Esophagus muscularis mucosa (tissue), 4 donors: Measurements from ENCODE around the gene PPM1F. TPM values are rescaled to one million over a fixed set of nuclear protein-coding genes. Genes with fewer than 3 reads are reported as not detected.
A peak's percentile ranks its signal among the peaks of the same experiment; 100 is the strongest.

Experiments used
- DNase-seq: peaks from one replicate; pipeline ENCODE4 v3.0.0-alpha.2; 2017; ENCODE audit errors: extremely low spot score
- H3K27ac ChIP-seq, 4 donors: fragments of 200-600 bp; sonication (generic); replicated peaks in 1 of 4; 1 replicate in 3 of 4; 2 replicates in 1 of 4; pipeline ENCODE4 v1.5.1; 2016 to 2019; ENCODE audit warnings: mild to moderate bottlenecking in 1 of 4
- H3K27me3 ChIP-seq, 4 donors: fragments of 200-600 bp; sonication (generic); one replicate each; pipeline versions ENCODE4 v1.5.1 to v1.6.0; 2016 to 2019
- H3K36me3 ChIP-seq, 4 donors: fragments of 200-600 bp; sonication (generic); one replicate each; pipeline ENCODE4 v1.5.1; 2016 to 2019
- H3K4me1 ChIP-seq, 4 donors: fragments of 200-600 bp; sonication (generic); one replicate each; pipeline ENCODE4 v1.5.1; 2016 to 2019
- H3K4me3 ChIP-seq, 4 donors: fragments of 200-600 bp; sonication (generic); 1 replicate in 2 of 4; 2 replicates in 2 of 4; pipeline ENCODE4 v1.5.1; 2016 to 2019; ENCODE audit warnings: mild to moderate bottlenecking in 4 of 4, moderate library complexity in 1 of 4
- H3K9me3 ChIP-seq, 4 donors: fragments of 200-600 bp; sonication (generic); 1 replicate in 3 of 4; 2 replicates in 1 of 4; pipeline ENCODE4 v1.5.1; 2016 to 2019
- EP300 ChIP-seq: sonication (generic); formaldehyde crosslinking; IDR thresholded peaks from one replicate; pipeline ENCODE4 v1.6.1; 2017; ENCODE audit warnings: antibody characterized with exemption
- POLR2A ChIP-seq: fragments of 450-650 bp; IDR thresholded peaks from one replicate; pipeline ENCODE4 v1.6.1; 2017; ENCODE audit warnings: antibody characterized with exemption, moderate library complexity, mild to moderate bottlenecking, low read depth
- POLR2AphosphoS5 ChIP-seq, 2 donors: sonication (generic); formaldehyde crosslinking; IDR thresholded peaks; one replicate each; pipeline ENCODE4 v1.6.1; 2017; ENCODE audit warnings: antibody characterized with exemption in 2 of 2
- WGBS: methylation state at CpG from one replicate; pipeline ENCODE4 v1.1.5; 2018; 5-methylcytosine and 5-hydroxymethylcytosine counted together
- intact Hi-C: fragments of 100-400 bp; cut with DNase I; formaldehyde crosslinking; loops from one replicate; pipeline ENCODE4 v1.15.1; 2023
- total RNA-seq, 4 donors: library from RNA; depleted of rRNA; stranded (reverse); fragments of >200 nt; gene quantifications; one replicate each; pipeline versions ENCODE4 v1.1.0 to v1.2.1, GENCODE V29; 2016
- TF ChIP-seq, protein P1 (sequence below), 3 experiments: fragments of 200-600 bp in 2 of 3; fragments of 450-650 bp in 1 of 3; sonication (generic) in 2 of 3; IDR thresholded peaks; one replicate each; pipeline ENCODE4 v1.5.1; 2017 to 2019; ENCODE audit warnings: antibody characterized with exemption in 3 of 3, mild to moderate bottlenecking in 2 of 3, moderate library complexity in 1 of 3

The PPM1F gene
- total RNA-seq, 4 donors from 2014 or later: 30.3 to 88.5 (median 74.1) TPM

DNA sequence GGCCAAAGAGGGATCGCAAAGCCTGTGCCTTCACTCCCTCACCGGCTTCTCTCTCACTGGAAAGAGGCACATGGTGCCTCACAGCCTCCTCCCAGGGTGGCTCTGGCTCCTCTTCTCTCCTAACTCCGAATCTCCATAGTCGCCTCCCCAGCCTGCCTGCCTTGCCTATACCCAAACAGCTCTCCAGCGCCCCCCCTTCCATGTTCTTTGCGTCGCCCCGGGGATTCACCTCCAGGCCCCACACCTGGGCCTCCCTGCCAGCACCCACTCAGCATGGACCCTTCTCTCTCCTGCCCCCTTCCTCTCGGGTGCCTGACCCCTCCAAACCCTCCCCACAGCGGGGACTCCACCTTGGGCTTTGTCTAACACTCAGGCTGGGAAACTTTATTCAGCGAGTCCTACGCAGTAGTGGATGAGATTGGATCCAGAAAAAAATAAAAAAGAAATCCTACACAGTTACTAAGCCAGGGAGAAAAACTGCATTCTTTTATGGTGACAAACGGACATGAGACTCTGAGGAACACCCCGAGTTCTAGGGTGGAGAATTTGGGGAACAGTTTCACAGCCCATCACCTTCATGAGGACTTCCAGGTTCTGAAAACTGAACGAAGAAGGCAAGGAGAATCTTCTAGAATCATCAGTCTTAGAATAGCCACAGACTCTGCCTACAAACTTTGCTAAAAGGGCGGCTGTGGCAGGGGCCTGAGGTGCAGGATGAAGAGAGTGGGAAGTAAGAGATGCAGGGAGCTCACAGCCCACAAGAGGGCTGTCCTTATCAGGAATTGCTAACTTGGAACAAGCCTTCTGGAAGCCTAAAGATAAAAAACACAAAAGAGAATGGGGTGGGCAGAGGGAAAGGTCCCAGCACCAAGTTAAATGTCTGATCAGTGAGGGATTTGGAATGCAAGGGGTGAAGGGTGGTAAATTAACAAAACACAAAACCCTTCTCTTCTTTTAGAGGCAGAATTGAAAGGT lies 5.3 kb downstream of the PPM1F start:
- 64% methylated on average over 16 of the region's 16 CpGs for WGBS
- no peaks in the 10 kb centered on the region for H3K27me3 ChIP-seq
- peaks cover 79 to 97% (median 91%) of the 10 kb centered on the region in 4 donors for H3K4me1 ChIP-seq
- intact Hi-C loops: no loop called here
- no peak for TF ChIP-seq EP300
- TF ChIP-seq POLR2A: no peak
- TF ChIP-seq, protein P1, sequence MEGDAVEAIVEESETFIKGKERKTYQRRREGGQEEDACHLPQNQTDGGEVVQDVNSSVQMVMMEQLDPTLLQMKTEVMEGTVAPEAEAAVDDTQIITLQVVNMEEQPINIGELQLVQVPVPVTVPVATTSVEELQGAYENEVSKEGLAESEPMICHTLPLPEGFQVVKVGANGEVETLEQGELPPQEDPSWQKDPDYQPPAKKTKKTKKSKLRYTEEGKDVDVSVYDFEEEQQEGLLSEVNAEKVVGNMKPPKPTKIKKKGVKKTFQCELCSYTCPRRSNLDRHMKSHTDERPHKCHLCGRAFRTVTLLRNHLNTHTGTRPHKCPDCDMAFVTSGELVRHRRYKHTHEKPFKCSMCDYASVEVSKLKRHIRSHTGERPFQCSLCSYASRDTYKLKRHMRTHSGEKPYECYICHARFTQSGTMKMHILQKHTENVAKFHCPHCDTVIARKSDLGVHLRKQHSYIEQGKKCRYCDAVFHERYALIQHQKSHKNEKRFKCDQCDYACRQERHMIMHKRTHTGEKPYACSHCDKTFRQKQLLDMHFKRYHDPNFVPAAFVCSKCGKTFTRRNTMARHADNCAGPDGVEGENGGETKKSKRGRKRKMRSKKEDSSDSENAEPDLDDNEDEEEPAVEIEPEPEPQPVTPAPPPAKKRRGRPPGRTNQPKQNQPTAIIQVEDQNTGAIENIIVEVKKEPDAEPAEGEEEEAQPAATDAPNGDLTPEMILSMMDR (IDR thresholded peaks at IDR 0.05): peak; percentile 38 to 53 (median 51)
- TF ChIP-seq POLR2AphosphoS5 (IDR thresholded peaks at IDR 0.05): peak in 1 of 2 donors; percentile 12
- no peaks in the 10 kb centered on the region for H3K9me3 ChIP-seq
- no peak for DNase-seq
- no peak overlapping the region for H3K4me3 ChIP-seq
- peak overlapping the region; percentile 69 to 98 (median 74) for H3K27ac ChIP-seq
- H3K36me3 ChIP-seq: peaks cover 13 to 30% (median 25%) of the 10 kb centered on the region in 4 donors

DNA sequence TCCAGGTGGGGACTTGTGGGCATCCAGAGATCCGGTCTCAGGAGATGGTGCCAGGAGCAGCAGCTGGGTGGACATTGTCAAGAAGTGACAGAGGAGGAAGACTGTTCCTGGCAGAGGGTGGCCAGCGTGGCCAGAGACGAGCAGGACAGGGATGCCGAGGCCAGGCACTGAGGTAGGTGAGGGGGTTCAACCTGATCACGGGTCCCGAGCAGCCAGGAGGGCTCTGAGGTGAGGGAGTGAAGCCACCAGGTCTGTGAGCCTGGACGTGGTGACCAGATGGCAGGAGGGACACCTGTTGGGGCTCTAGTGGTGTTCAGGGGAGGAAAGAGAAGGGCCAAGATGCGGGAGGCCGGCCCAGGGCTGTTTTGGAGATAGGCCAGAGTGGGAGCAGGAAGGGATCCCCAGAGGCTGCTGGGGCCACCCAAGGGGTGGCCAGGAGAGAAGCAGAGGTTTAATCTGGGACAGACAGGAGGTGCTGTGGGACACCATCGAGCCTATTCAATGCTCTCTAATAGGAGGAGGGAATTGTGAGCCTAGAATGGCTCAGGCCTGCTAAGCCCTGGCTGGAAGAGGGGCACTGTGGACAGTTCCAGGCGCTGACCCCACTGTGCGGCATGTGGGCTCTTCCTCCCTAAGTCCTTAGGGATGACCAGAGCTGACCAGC lies 6.3 kb downstream of the PPM1F start:
- intact Hi-C loops: no loop called here
- Histone ChIP-seq H3K27ac (peak overlapping the region; percentile 69 to 98 (median 74)), H3K36me3 (peaks cover 13 to 34% (median 25%) of the 10 kb centered on the region in 4 donors), H3K9me3 (no peaks in the 10 kb centered on the region), H3K4me1 (peaks cover 82 to 97% (median 92%) of the 10 kb centered on the region in 4 donors), H3K4me3 (no peak overlapping the region), H3K27me3 (no peaks in the 10 kb centered on the region)
- no peak for DNase-seq
- 81% methylated on average over 10 of the region's 12 CpGs for WGBS
- TF ChIP-seq POLR2A (no peak), POLR2AphosphoS5 (IDR thresholded peaks at IDR 0.05) (no peak), EP300 (no peak)
- TF ChIP-seq, protein P1 (IDR thresholded peaks at IDR 0.05): no peak

DNA sequence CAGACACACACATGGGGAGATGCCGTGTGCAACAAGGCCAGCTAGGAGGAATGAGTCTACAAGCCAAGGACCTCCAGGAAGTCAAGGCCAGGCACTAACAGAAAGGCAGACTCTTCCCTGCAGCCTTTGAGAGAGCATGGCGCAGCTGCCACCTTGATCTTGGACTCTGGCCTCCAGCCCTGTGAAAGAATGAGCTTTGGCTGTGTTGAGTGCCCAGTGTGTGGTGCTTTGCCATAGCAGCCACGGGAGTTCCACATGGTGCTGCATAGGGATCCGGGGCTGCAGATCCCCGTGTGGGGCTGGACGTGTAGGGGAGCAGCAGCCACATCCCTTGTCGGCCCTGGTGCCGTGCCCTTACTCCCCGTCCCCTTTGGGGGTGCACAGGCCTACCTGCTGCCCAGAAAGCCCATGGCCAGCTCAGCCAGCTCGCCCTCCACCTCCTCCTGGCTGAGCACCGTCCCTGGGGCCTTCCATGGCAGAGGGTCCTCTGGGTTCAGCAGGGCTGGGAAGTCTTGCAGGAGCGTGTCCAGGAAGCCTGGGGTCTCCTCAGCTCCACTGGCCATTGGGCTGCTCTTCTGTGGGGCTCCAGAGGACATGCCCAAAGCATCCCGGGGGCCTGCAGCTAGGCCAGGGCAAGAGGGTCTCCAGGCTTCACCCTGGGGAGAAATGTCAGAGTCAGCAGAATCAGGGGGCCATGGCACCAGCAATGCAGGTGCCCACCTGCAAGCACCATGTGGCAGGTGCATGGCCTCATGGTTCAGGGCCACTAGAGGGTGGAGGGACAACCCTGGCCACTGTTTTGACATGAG lies 7.0 kb downstream of the PPM1F start:
- intact Hi-C loops: no loop called here
- Histone ChIP-seq H3K27me3 (no peaks in the 10 kb centered on the region), H3K4me3 (no peak overlapping the region), H3K4me1 (peaks cover 84 to 98% (median 92%) of the 10 kb centered on the region in 4 donors), H3K9me3 (no peaks in the 10 kb centered on the region), H3K36me3 (peaks cover 13 to 37% (median 31%) of the 10 kb centered on the region in 4 donors), H3K27ac (peak overlapping the region; percentile 69 to 98 (median 85))
- TF ChIP-seq POLR2A (no peak), POLR2AphosphoS5 (IDR thresholded peaks at IDR 0.05) (no peak), EP300 (no peak)
- TF ChIP-seq, protein P1 (IDR thresholded peaks at IDR 0.05): no peak
- 94% methylated on average over 11 of the region's 13 CpGs for WGBS
- DNase-seq: no peak

DNA sequence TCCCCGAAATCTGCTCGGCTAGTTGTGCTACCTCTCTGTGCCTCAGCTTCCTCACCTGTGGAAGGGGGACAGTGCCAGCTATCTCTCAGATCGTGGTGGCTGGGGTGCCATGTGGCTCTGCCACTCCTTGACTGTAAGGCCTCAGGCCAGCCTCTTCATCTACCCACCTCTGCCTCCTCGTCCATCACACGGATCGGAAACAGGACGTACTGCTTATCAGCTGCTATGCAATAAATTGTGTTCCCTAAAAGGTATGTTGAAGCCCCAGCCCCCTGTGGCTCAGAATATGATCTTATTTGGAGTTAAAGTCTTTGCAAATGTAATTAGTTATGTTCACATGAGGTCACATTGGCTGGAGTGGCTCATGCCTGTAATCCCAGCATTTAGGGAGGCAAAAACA lies 7.8 kb downstream of the PPM1F start:
- WGBS: 84% methylated on average over 6 of the region's 7 CpGs
- peak overlapping the region; percentile 92 to 98 (median 94) for H3K27ac ChIP-seq
- no peak overlapping the region for H3K4me3 ChIP-seq
- TF ChIP-seq, protein P1 (IDR thresholded peaks at IDR 0.05): no peak
- TF ChIP-seq EP300: no peak
- TF ChIP-seq POLR2AphosphoS5 (IDR thresholded peaks at IDR 0.05): no peak
- no peak for TF ChIP-seq POLR2A
- DNase-seq: no peak
- peaks cover 13 to 37% (median 31%) of the 10 kb centered on the region in 4 donors for H3K36me3 ChIP-seq
- no peaks in the 10 kb centered on the region for H3K27me3 ChIP-seq
- H3K4me1 ChIP-seq: peaks cover 90 to 100% (median 94%) of the 10 kb centered on the region in 4 donors
- H3K9me3 ChIP-seq: no peaks in the 10 kb centered on the region
- intact Hi-C loops: no loop called here
